K562 (cell line): ENCODE results near the gene THADA. TPM values are rescaled to one million over a fixed set of nuclear protein-coding genes. Genes with fewer than 3 reads are reported as not detected.
A peak's percentile ranks its signal among the peaks of the same experiment; 100 is the strongest.

Experiments
- CHD2 ChIP-seq: IDR thresholded peaks from 2 replicates; pipeline ENCODE4 v1.6.1; 2011; ENCODE audit warnings: low read depth, low read length
- ELF2 ChIP-seq: fragments of 250-450 bp; sonication (Bioruptor Pico); IDR thresholded peaks from 2 replicates; pipeline ENCODE4 v1.5.0; 2021; ENCODE audit warnings: mild to moderate bottlenecking
- FOXK2 ChIP-seq, 2 experiments: fragments of 450-650 bp; IDR thresholded peaks in 1 of 2; conservative IDR thresholded peaks in 1 of 2; 2 replicates each; pipeline ENCODE4 v1.6.1; 2016; ENCODE audit warnings: low read depth in 2 of 2, mild to moderate bottlenecking in 1 of 2
- IRF1 ChIP-seq: sonication (generic); formaldehyde crosslinking; IDR thresholded peaks from 2 replicates; pipeline ENCODE4 v1.8.0; 2022; ENCODE audit warnings: missing genetic modification reagents, mild to moderate bottlenecking, borderline replicate concordance
- MTA3 ChIP-seq: fragments of 450-650 bp; formaldehyde crosslinking; IDR thresholded peaks from 2 replicates; pipeline ENCODE4 v1.6.1; 2017; ENCODE audit warnings: mild to moderate bottlenecking, borderline replicate concordance
- NFE2 ChIP-seq: IDR thresholded peaks from 2 replicates; pipeline ENCODE4 v1.6.1; 2014; ENCODE audit warnings: antibody characterized with exemption, low read depth
- SIN3A ChIP-seq, 2 experiments: fragments of 150-350 bp in 1 of 2; IDR thresholded peaks; 2 replicates each; pipeline ENCODE4 v1.6.1; 2011 to 2016; ENCODE audit warnings: borderline replicate concordance in 2 of 2, low read depth in 2 of 2, low read length in 2 of 2, mild to moderate bottlenecking in 2 of 2, moderate library complexity in 2 of 2; ENCODE audit not compliant: control insufficient read depth in 1 of 2
- SRF ChIP-seq, 2 experiments: fragments of 250-450, 450-650 bp in 1 of 2; sonication (Bioruptor Pico) in 1 of 2; sonication (generic) in 1 of 2; formaldehyde crosslinking; IDR thresholded peaks; 2 replicates each; pipeline versions ENCODE4 v1.5.0 to v1.5.1; 2020 to 2022; ENCODE audit warnings: mild to moderate bottlenecking in 1 of 2, missing genetic modification reagents in 1 of 2
- TBP ChIP-seq: optimal IDR thresholded peaks from 2 replicates; pipeline ENCODE3; 2011; ENCODE audit warnings: low read depth, low read length, improper control_type of control experiment
- YY1 ChIP-seq, 3 experiments: IDR thresholded peaks; 2 replicates each; pipeline ENCODE4 v1.6.1; 2011; ENCODE audit warnings: low read length in 2 of 3, mild to moderate bottlenecking in 2 of 3, moderate library complexity in 2 of 3, borderline replicate concordance in 1 of 3, control low read depth in 1 of 3, low read depth in 1 of 3; ENCODE audit not compliant: insufficient read depth in 3 of 3, insufficient replicate concordance in 2 of 3, control insufficient read depth in 1 of 3, insufficient read length in 1 of 3; ENCODE audit errors: extremely low read depth in 1 of 3
- ZNF134 ChIP-seq: fragments of 250-450 bp; sonication (Bioruptor Pico); conservative IDR thresholded peaks from 2 replicates; pipeline ENCODE4 v1.4.0; 2020
- ZNF280A ChIP-seq: fragments of 450-650 bp; IDR thresholded peaks from 2 replicates; pipeline ENCODE4 v1.6.1; 2018; ENCODE audit warnings: mild to moderate bottlenecking, low read depth; ENCODE audit not compliant: partially characterized antibody
- ZNF318 ChIP-seq, 2 experiments: fragments of 450-650 bp; IDR thresholded peaks; 2 replicates each; pipeline ENCODE4 v1.6.1; 2016; ENCODE audit warnings: mild to moderate bottlenecking in 2 of 2, borderline replicate concordance in 1 of 2, low read depth in 1 of 2, moderate library complexity in 1 of 2
- ZNF507 ChIP-seq: conservative IDR thresholded peaks from 2 replicates; pipeline ENCODE4 v1.6.1; 2017; ENCODE audit warnings: missing genetic modification characterization, missing compliant biosample characterization
- ZNF586 ChIP-seq: fragments of 450-650 bp; formaldehyde crosslinking; conservative IDR thresholded peaks from 2 replicates; pipeline ENCODE4 v1.4.0; 2020; ENCODE audit warnings: mild to moderate bottlenecking, moderate library complexity
- polyA plus RNA-seq, 8 experiments: library from polyadenylated mRNA; depleted of rRNA in 4 of 8; stranded (reverse) in 5 of 8; unstranded in 3 of 8; fragments of >200 nt; fragmentation: Nextera tagmentation in 2 of 8; fragmentation: Illumina TruSeq in 1 of 8; extraction: Ambion mirVana in 2 of 8; extraction: Trizol in 1 of 8; gene quantifications; 2 replicates each; pipeline versions ENCODE4 v1.2.1 to v1.2.3, GENCODE V29; 2011 to 2014; ENCODE audit warnings: inconsistent platforms in 1 of 8, missing spikeins in 1 of 8
- total RNA-seq, 7 experiments: library from RNA; depleted of rRNA in 6 of 7; stranded (reverse); fragments of >200 nt in 6 of 7; fragmentation: Illumina TruSeq in 2 of 7; extraction: Trizol in 2 of 7; gene quantifications; 2 replicates each; pipeline versions ENCODE4 v1.2.1 to v1.2.3, GENCODE V29; 2011 to 2021; ENCODE audit warnings: low replicate concordance in 1 of 7

THADA gene
- total and polyA plus RNA-seq, 9 of the 15 experiments (the other 6 are each of a cell fraction or from before 2014, with no cell fraction given) = 17.8 to 34.7 (median 31.9) TPM

- TF ChIP-seq CHD2 (peak; percentile 74), ZNF318 (IDR thresholded peaks at IDR 0.05; ENCODE audit: borderline replicate concordance in 1 of 2, low read depth in 1 of 2) (no peak), ZNF134 (no peak), TBP (no peak), FOXK2 (conservative IDR thresholded peaks at IDR 0.05 in 1 of 2, IDR thresholded peaks at IDR 0.05 in 1 of 2; ENCODE audit: low read depth in 2 of 2) (no peak), ZNF280A (no peak), ELF2 (CRISPR knock-in tag) (no peak), SRF (CRISPR knock-in tag; IDR thresholded peaks at IDR 0.05) (no peak; a peak in 1 of 4 replicates), MTA3 (peak; percentile 42; the same call in 1 of the 2 replicates), ZNF586 (CRISPR knock-in tag) (no peak), YY1 (IDR thresholded peaks at IDR 0.05; ENCODE audit: borderline replicate concordance in 1 of 3, control insufficient read depth in 1 of 3, extremely low read depth in 1 of 3, insufficient read depth in 3 of 3, insufficient read length in 1 of 3, insufficient replicate concordance in 2 of 3, low read depth in 1 of 3, low read length in 2 of 3) (peak in 1 of 3 experiments; percentile 19), IRF1 (CRISPR knock-in tag) (no peak), ZNF507 (tag) (no peak), SIN3A (IDR thresholded peaks at IDR 0.05; ENCODE audit: borderline replicate concordance in 2 of 2, control insufficient read depth in 1 of 2, low read depth in 2 of 2, low read length in 2 of 2) (no peak), NFE2 (no peak)
Measured at GRCh38 chr2:43637030-43637803, 41.4 kb upstream of the THADA start, which contains the start of gene PLEKHH2 (continued).
